Transverse colon (tissue), 4 donors: ENCODE results near the gene PPAN. TPM values are rescaled to one million over a fixed set of nuclear protein-coding genes. Genes with fewer than 3 reads are reported as not detected.

Source experiments
- DNase-seq: peaks from one replicate; pipeline ENCODE4 v3.0.0-alpha.2; 2019
- H3K27ac ChIP-seq, 4 donors: fragments of 200-600 bp; sonication (generic); 2 replicates each; pipeline ENCODE4 v1.5.1; 2016 to 2018; ENCODE audit warnings: inconsistent platforms in 4 of 4
- H3K27me3 ChIP-seq: fragments of 200-600 bp; sonication (generic); 2 replicates; pipeline ENCODE4 v1.5.1; 2017; ENCODE audit warnings: inconsistent platforms
- H3K36me3 ChIP-seq, 4 donors: fragments of 200-600 bp; sonication (generic); 2 replicates each; pipeline ENCODE4 v1.5.1; 2017 to 2019; ENCODE audit warnings: inconsistent platforms in 4 of 4
- H3K4me1 ChIP-seq, 4 donors: fragments of 200-600 bp; sonication (generic); 2 replicates each; pipeline ENCODE4 v1.5.1; 2017 to 2020; ENCODE audit warnings: inconsistent platforms in 4 of 4
- H3K4me3 ChIP-seq, 4 donors: fragments of 200-600 bp; sonication (generic); 1 replicate in 1 of 4; 2 replicates in 3 of 4; pipeline versions ENCODE4 v1.5.1 to v1.6.1; 2017 to 2019; ENCODE audit warnings: inconsistent platforms in 4 of 4
- H3K9me3 ChIP-seq, 2 donors: fragments of 200-600 bp; sonication (generic); 2 replicates each; pipeline ENCODE4 v1.5.1; 2017 to 2019; ENCODE audit warnings: inconsistent platforms in 2 of 2
- EP300 ChIP-seq: sonication (generic); formaldehyde crosslinking; IDR thresholded peaks from one replicate; pipeline ENCODE4 v1.6.1; 2017; ENCODE audit warnings: antibody characterized with exemption, low read depth
- POLR2A ChIP-seq: fragments of 450-650 bp; IDR thresholded peaks from one replicate; pipeline ENCODE4 v1.6.1; 2016; ENCODE audit warnings: antibody characterized with exemption, mild to moderate bottlenecking, moderate library complexity
- POLR2AphosphoS5 ChIP-seq, 3 donors: sonication (generic); formaldehyde crosslinking; IDR thresholded peaks; one replicate each; pipeline ENCODE4 v1.6.1; 2016; ENCODE audit warnings: antibody characterized with exemption in 3 of 3
- WGBS, 2 donors: methylation state at CpG; one replicate each; pipeline ENCODE4 v1.1.5; 2018; ENCODE audit warnings: low coverage in 1 of 2; 5-methylcytosine and 5-hydroxymethylcytosine counted together
- in situ Hi-C, 4 donors: fragments of 200-750 bp; cut with MboI; loops; one replicate each; pipeline versions ENCODE4 v1.15.0 to v1.15.1; 2017; ENCODE audit warnings: low sequenced_read_pairs in 3 of 4, low pct_ligation_motif_present in 1 of 4, low pct_unique_long_range_greater_than_20kb in 1 of 4
- intact Hi-C: fragments of 100-400 bp; cut with DNase I; formaldehyde crosslinking; loops from one replicate; pipeline ENCODE4 v1.15.1; 2023; ENCODE audit warnings: low total_unique reads
- total RNA-seq, 4 donors: library from RNA; depleted of rRNA; stranded (reverse); fragments of >200 nt; gene quantifications; one replicate each; pipeline ENCODE4 v1.1.0, GENCODE V29; 2016
- TF ChIP-seq, protein P1 (sequence below), 5 experiments: fragments of 200-600 bp in 3 of 5; fragments of 450-650 bp in 2 of 5; sonication (generic) in 3 of 5; IDR thresholded peaks; 1 replicate in 2 of 5; 2 replicates in 3 of 5; pipeline ENCODE4 v1.5.1; 2016 to 2017; ENCODE audit warnings: antibody characterized with exemption in 5 of 5, inconsistent platforms in 3 of 5, mild to moderate bottlenecking in 2 of 5, moderate library complexity in 1 of 5

The PPAN gene
- total RNA-seq, 4 donors from 2014 or later = 10.1 to 31.8 (median 21.5) TPM

DNA sequence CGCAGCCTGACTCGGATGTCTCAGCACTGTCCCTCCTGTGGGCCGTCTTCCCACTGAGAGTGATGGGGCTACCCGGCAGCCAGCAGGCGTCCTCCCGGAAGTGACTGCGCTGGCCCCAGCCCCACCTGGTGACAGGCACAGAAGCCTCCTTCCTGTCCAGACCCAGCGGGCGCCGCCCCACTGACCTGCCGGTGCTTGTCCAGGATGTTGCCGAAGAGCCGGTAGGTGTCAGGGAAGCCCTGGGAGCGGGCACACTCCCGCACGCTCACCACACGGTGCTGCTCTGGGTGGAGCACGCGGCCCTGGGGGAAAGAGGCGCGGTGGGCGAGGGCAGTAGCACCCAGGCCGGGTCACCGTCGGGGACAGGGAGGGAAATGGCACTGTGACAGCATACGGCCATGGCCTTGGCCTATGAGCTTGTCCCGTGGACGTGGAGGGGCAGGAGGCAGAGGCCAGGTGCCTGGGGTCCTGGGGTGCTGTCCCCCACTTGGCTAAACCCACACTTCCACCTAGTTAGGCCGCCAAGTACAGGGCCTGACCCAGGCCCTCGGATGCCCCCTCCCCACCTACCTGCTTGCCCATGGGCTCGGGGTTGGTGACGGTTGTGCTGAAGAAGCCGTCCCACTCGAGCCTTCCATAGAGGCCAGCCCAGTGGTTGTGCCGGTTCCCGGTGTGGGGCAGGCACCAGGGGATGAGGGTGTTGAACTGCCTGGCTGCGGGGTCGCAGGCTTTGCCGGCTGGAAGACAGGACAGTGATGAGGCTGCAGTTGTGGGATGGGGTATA lies 29.6 kb downstream of the PPAN start:
- no peaks in the 10 kb centered on the region for H3K9me3 ChIP-seq
- no peak overlapping the region for H3K4me3 ChIP-seq
- in situ Hi-C loops = no loop called here
- TF ChIP-seq EP300 (no peak), POLR2A (no peak)
- H3K27ac ChIP-seq = no peak overlapping the region
- H3K36me3 ChIP-seq = peaks cover 0 to 40% (median 12%) of the 10 kb centered on the region in 4 donors
- no peaks in the 10 kb centered on the region for H3K4me1 ChIP-seq
- DNase-seq = no peak
- intact Hi-C loops = no loop called here
- H3K27me3 ChIP-seq = no peaks in the 10 kb centered on the region
- WGBS, 2 donors = 91% methylated on average over 33 of the region's 39 CpGs; no CpG with 5 or more reads in 1 of the 2 donors

DNA sequence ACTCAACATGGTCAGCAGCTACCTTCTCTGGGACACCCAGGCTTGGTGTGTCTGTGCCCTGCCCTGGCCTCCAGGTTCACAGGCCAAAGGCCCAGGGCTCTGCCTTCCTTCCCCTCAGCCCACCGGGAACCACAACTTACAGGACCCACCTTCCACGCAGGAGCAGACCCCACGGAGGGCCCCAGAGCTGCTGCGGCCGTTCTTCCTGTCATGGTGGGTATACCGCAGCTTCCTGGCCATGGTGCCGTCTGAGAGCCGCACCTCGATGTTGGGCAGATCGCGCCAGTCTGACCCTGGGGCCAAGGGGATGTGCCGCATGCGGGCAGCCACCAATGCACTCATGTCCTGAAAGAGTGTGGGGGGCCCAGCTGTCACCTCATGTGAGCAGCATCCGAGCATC lies 30.8 kb downstream of the PPAN start:
- no peaks in the 10 kb centered on the region for H3K4me1 ChIP-seq
- no peaks in the 10 kb centered on the region for H3K9me3 ChIP-seq
- TF ChIP-seq, protein P1, sequence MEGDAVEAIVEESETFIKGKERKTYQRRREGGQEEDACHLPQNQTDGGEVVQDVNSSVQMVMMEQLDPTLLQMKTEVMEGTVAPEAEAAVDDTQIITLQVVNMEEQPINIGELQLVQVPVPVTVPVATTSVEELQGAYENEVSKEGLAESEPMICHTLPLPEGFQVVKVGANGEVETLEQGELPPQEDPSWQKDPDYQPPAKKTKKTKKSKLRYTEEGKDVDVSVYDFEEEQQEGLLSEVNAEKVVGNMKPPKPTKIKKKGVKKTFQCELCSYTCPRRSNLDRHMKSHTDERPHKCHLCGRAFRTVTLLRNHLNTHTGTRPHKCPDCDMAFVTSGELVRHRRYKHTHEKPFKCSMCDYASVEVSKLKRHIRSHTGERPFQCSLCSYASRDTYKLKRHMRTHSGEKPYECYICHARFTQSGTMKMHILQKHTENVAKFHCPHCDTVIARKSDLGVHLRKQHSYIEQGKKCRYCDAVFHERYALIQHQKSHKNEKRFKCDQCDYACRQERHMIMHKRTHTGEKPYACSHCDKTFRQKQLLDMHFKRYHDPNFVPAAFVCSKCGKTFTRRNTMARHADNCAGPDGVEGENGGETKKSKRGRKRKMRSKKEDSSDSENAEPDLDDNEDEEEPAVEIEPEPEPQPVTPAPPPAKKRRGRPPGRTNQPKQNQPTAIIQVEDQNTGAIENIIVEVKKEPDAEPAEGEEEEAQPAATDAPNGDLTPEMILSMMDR (IDR thresholded peaks at IDR 0.05) = no peak
- TF ChIP-seq POLR2A (no peak), POLR2AphosphoS5 (IDR thresholded peaks at IDR 0.05) (no peak), EP300 (no peak)
- no peak for DNase-seq
- H3K36me3 ChIP-seq = peaks cover 0 to 36% (median 15%) of the 10 kb centered on the region in 4 donors
- intact Hi-C loops = no loop called here
- 95% methylated on average over 14 of the region's 14 CpGs; no CpG with 5 or more reads in 1 of the 2 donors for WGBS, 2 donors
- H3K4me3 ChIP-seq = no peak overlapping the region
- H3K27me3 ChIP-seq = no peaks in the 10 kb centered on the region
- in situ Hi-C loops = no loop called here
- H3K27ac ChIP-seq = no peak overlapping the region

DNA sequence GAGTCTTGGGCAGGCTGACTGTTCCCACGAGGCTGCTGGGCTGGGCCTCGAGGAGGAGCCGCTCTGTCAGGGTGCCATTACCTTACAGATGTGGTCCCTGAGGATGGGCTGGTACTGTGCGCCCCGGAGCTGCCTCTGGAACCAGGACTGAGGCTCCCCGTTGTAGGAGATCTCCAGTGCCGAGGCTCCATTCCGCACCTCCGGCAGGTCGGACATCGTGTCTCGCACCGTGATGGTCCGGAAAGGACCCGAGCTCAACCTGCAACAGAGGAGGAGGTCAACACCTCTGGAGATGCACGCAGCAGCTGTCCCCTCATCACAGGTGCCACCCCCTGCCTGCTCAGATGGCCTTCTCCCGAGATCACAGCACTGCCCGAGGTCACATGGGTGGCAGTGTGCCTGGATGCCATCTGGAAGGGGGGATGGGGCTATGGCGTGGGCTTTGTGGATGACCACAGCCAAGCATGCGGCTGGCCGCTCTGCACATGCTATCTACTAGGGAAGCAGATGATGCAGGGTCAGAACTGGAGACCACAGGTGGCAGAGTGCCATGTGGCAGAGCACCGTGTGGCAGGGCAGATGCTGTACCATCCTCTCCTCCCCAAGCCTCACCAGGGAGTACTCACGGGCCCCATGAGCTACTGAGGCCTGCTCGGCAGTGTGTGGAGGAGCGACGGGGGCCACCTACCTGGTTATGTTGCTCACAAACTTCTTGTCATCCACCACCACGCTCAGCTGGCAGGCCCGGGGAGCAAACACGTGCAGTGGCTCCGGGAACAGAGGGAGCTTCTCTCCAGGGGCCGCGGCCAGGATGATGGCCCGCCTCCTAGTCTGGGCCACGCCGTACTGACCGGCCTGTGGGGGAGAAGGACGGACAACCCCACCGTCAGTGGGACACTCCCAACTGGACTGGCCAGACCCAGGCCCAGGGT lies 31.9 kb downstream of the PPAN start:
- intact Hi-C loops (no loop called here), in situ Hi-C loops (no loop called here)
- no peaks in the 10 kb centered on the region for H3K9me3 ChIP-seq
- DNase-seq = no peak
- no peaks in the 10 kb centered on the region for H3K27me3 ChIP-seq
- H3K27ac ChIP-seq = no peak overlapping the region
- WGBS, 2 donors = 96% methylated on average over 24 of the region's 38 CpGs; no CpG with 5 or more reads in 1 of the 2 donors
- peaks cover 0 to 31% (median 15%) of the 10 kb centered on the region in 4 donors for H3K36me3 ChIP-seq
- TF ChIP-seq POLR2A (no peak), EP300 (no peak)
- TF ChIP-seq, protein P1 (IDR thresholded peaks at IDR 0.05) = no peak
- peaks cover 0 to 5% (median 2%) of the 10 kb centered on the region in 4 donors for H3K4me1 ChIP-seq
- no peak overlapping the region for H3K4me3 ChIP-seq

DNA sequence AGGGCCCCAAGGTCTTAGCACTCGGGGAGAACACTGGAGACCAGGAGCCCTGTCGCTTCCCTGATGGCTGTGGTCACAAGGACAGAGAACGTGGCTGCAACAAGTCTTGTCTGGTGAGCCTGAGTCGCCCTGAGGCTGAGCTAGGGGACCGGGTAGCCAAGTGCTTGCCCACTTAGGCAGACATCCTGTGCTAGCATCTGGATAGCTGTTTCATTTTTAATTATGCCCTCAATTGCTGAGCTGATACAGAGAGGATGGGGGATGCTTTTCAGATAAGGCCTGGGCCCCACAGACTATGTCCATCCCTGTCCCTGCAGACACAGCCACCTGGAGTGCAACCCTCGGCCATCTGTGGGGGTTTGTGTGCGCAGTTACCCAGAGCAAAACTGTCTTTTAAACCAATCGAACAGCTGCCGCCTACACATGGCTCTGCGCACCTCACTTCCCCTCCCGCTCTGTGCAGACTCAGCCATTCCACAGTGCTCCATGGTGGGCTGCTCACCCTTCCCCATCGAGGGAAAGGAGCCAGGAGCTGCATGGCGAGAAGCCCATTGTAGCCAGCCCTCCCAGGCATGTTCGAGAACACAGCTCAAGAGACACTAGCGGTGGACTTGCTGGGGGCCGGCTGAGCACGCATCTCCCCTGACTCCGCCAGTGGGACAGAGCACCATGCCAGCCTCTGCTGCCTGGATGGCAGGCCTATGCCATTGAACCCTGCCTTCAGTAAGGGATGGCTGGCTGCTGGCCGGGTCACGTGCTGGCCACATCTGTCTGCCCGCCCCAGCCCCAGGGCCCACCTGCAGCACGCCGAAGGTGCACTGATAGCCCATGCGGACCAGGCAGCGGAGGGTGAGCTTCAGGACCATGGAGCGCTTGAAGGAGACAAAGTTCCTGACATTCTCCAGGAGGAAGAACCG lies 33.0 kb downstream of the PPAN start:
- H3K4me3 ChIP-seq = no peak overlapping the region
- H3K27ac ChIP-seq = no peak overlapping the region
- H3K36me3 ChIP-seq = peaks cover 0 to 37% (median 16%) of the 10 kb centered on the region in 4 donors
- 94% methylated on average over 25 of the region's 27 CpGs; no CpG with 5 or more reads in 1 of the 2 donors for WGBS, 2 donors
- no peak for TF ChIP-seq POLR2AphosphoS5 (IDR thresholded peaks at IDR 0.05)
- no peak for TF ChIP-seq EP300
- TF ChIP-seq, protein P1 (IDR thresholded peaks at IDR 0.05) = no peak
- TF ChIP-seq POLR2A = no peak
- intact Hi-C loops = no loop called here
- H3K9me3 ChIP-seq = no peaks in the 10 kb centered on the region
- in situ Hi-C loops = no loop called here
- no peaks in the 10 kb centered on the region for H3K27me3 ChIP-seq
- H3K4me1 ChIP-seq = peaks cover 0 to 6% (median 2%) of the 10 kb centered on the region in 4 donors
- DNase-seq = no peak
